ENCODE data around the gene PGAP6. TPM values are rescaled to one million over a fixed set of nuclear protein-coding genes. Genes with fewer than 3 reads are reported as not detected.
A peak's percentile ranks its signal among the peaks of the same experiment; 100 is the strongest.

The PGAP6 gene
- total and polyA plus RNA-seq, 2 of the 13 experiments (the other 11 are each of a cell fraction or from before 2014, with no cell fraction given): 52.7 to 136 TPM

GRCh38 chr16:405548-406506 is 24.0 kb upstream of the PGAP6 start (continued):
- TF ChIP-seq EP300 (IDR thresholded peaks at IDR 0.05; ENCODE audit: low read depth in 2 of 2, low read length in 2 of 2) (peak in 1 of 2 experiments; percentile 90; a peak in 2 of 4 replicates), EP300 (CRISPR knock-in tag; IDR thresholded peaks at IDR 0.05; ENCODE audit: borderline replicate concordance) (peak; percentile 96), ZNF703 (CRISPR knock-in tag; IDR thresholded peaks at IDR 0.05; ENCODE audit: borderline replicate concordance) (no peak), ZSCAN21 (CRISPR knock-in tag; IDR thresholded peaks at IDR 0.05; ENCODE audit: borderline replicate concordance) (peak; percentile 89; the same call in 1 of the 2 replicates), AGO1 (IDR thresholded peaks at IDR 0.05; ENCODE audit: low read depth, low read length, poor library complexity, severe bottlenecking) (no peak), ZNF883 (CRISPR knock-in tag; IDR thresholded peaks at IDR 0.05; ENCODE audit: not compliant biosample characterization) (no peak), MED8 (CRISPR knock-in tag; IDR thresholded peaks at IDR 0.05; ENCODE audit: insufficient replicate concordance) (no peak), PAWR (CRISPR knock-in tag; IDR thresholded peaks at IDR 0.05; ENCODE audit: borderline replicate concordance) (peak; percentile 87; the same call in 1 of the 2 replicates), ZFYVE20 (CRISPR knock-in tag; IDR thresholded peaks at IDR 0.05; ENCODE audit: borderline replicate concordance, low read depth) (no peak), FIP1L1 (IDR thresholded peaks at IDR 0.05; ENCODE audit: borderline replicate concordance, insufficient read depth, low read depth, low read length) (no peak)
- TF ChIP-seq, protein P1, sequence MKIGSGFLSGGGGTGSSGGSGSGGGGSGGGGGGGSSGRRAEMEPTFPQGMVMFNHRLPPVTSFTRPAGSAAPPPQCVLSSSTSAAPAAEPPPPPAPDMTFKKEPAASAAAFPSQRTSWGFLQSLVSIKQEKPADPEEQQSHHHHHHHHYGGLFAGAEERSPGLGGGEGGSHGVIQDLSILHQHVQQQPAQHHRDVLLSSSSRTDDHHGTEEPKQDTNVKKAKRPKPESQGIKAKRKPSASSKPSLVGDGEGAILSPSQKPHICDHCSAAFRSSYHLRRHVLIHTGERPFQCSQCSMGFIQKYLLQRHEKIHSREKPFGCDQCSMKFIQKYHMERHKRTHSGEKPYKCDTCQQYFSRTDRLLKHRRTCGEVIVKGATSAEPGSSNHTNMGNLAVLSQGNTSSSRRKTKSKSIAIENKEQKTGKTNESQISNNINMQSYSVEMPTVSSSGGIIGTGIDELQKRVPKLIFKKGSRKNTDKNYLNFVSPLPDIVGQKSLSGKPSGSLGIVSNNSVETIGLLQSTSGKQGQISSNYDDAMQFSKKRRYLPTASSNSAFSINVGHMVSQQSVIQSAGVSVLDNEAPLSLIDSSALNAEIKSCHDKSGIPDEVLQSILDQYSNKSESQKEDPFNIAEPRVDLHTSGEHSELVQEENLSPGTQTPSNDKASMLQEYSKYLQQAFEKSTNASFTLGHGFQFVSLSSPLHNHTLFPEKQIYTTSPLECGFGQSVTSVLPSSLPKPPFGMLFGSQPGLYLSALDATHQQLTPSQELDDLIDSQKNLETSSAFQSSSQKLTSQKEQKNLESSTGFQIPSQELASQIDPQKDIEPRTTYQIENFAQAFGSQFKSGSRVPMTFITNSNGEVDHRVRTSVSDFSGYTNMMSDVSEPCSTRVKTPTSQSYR (CRISPR knock-in tag; IDR thresholded peaks at IDR 0.05; ENCODE audit: borderline replicate concordance): peak; percentile 77
